Keratinocyte (primary cell): Measurements from ENCODE around the gene PLEKHA8. TPM values are rescaled to one million over a fixed set of nuclear protein-coding genes. Genes with fewer than 3 reads are reported as not detected.

Experiments used
- DNase-seq: peaks from one replicate; pipeline ENCODE4 v3.0.0-alpha.2; 2011; ENCODE audit warnings: low read depth, missing footprints, low spot score
- FAIRE-seq: peaks from 2 replicates; lab custom pipeline; 2011; peaks lifted over from hg19 to GRCh38; lab: Jason Lieb, UNC
- H2AFZ ChIP-seq: 2 replicates; pipeline ENCODE4 v1.6.0; 2012; ENCODE audit warnings: low read length, control low read depth, inconsistent platforms; ENCODE audit not compliant: control insufficient read depth
- H3K27ac ChIP-seq: 2 replicates; pipeline ENCODE4 v1.5.1; 2011; ENCODE audit warnings: low read length; ENCODE audit not compliant: control insufficient read depth, insufficient read depth
- H3K27me3 ChIP-seq: 3 replicates; pipeline ENCODE4 v1.6.0; 2011; ENCODE audit warnings: low read length; ENCODE audit not compliant: control insufficient read depth, insufficient read depth; ENCODE audit errors: extremely low read depth
- H3K36me3 ChIP-seq, 2 experiments: 2 replicates in 1 of 2; 3 replicates in 1 of 2; pipeline ENCODE4 v1.5.1; 2011; ENCODE audit warnings: low read length in 2 of 2, mild to moderate bottlenecking in 1 of 2; ENCODE audit not compliant: control insufficient read depth in 2 of 2, insufficient read depth in 2 of 2; ENCODE audit errors: extremely low read depth in 1 of 2
- H3K4me1 ChIP-seq: 3 replicates; pipeline ENCODE4 v1.5.1; 2011; ENCODE audit warnings: low read length; ENCODE audit not compliant: control insufficient read depth, insufficient read depth; ENCODE audit errors: extremely low read depth
- H3K4me2 ChIP-seq: 3 replicates; pipeline ENCODE4 v1.6.0; 2011; ENCODE audit warnings: low read depth, low read length; ENCODE audit not compliant: control insufficient read depth, insufficient read depth; ENCODE audit errors: extremely low read depth
- H3K4me3 ChIP-seq, 3 experiments: fragments of 200-600 bp in 1 of 3; sonication (generic) in 1 of 3; 2 replicates in 2 of 3; 3 replicates in 1 of 3; pipeline ENCODE4 v1.5.1; 2011 to 2016; ENCODE audit warnings: low read length in 3 of 3, mild to moderate bottlenecking in 3 of 3, control low read depth in 2 of 3, inconsistent platforms in 1 of 3, low read depth in 1 of 3, mixed read lengths in 1 of 3, mixed run types in 1 of 3, moderate library complexity in 1 of 3; ENCODE audit not compliant: control insufficient read depth in 2 of 3, insufficient read depth in 2 of 3; ENCODE audit errors: extremely low read depth in 1 of 3
- H3K79me2 ChIP-seq: 2 replicates; pipeline ENCODE4 v1.6.0; 2012; ENCODE audit warnings: low read length; ENCODE audit not compliant: control insufficient read depth, insufficient read depth
- H3K9ac ChIP-seq: 3 replicates; pipeline ENCODE4 v1.6.0; 2011; ENCODE audit warnings: low read length; ENCODE audit not compliant: control insufficient read depth, insufficient read depth; ENCODE audit errors: extremely low read depth
- H3K9me1 ChIP-seq: 3 replicates; pipeline ENCODE4 v1.6.0; 2011; ENCODE audit warnings: low read length; ENCODE audit not compliant: control insufficient read depth, insufficient read depth; ENCODE audit errors: extremely low read depth
- H3K9me3 ChIP-seq: 2 replicates; pipeline ENCODE4 v1.5.1; 2012; ENCODE audit warnings: low read depth, low read length; ENCODE audit not compliant: control insufficient read depth
- H4K20me1 ChIP-seq: 3 replicates; pipeline ENCODE4 v1.6.0; 2011; ENCODE audit warnings: low read length; ENCODE audit not compliant: control insufficient read depth, insufficient read depth; ENCODE audit errors: extremely low read depth
- EZH2 ChIP-seq: IDR thresholded peaks from one replicate; pipeline ENCODE4 v1.6.1; 2012; ENCODE audit warnings: inconsistent platforms, mild to moderate bottlenecking, low read length, moderate library complexity
- dilution Hi-C: fragments of 300-500 bp; cut with MboI; formaldehyde crosslinking; loops from one replicate; pipeline ENCODE4 v1.7.0; 2020; ENCODE audit warnings: low sequenced_read_pairs; ENCODE audit not compliant: extremely low pct_ligation_motif_present
- polyA plus RNA-seq, 5 experiments: library from polyadenylated mRNA; depleted of rRNA in 3 of 5; stranded (reverse) in 3 of 5; stranded (forward) in 1 of 5; unstranded in 1 of 5; fragments of >200 nt; gene quantifications; 1 replicate in 1 of 5; 2 replicates in 3 of 5; 3 replicates in 1 of 5; pipeline versions ENCODE4 v1.2.1 to v1.2.3, GENCODE V29; 2011 to 2012; ENCODE audit warnings: missing spikeins in 2 of 5, low read depth in 1 of 5, low replicate concordance in 1 of 5
- TF ChIP-seq, protein P1 (sequence below), 3 experiments: IDR thresholded peaks in 1 of 3; conservative IDR thresholded peaks in 1 of 3; optimal IDR thresholded peaks in 1 of 3; 2 replicates in 2 of 3; 3 replicates in 1 of 3; pipeline versions ENCODE3 to v1.5.1; 2011; ENCODE audit warnings: low read length in 3 of 3, mild to moderate bottlenecking in 3 of 3, moderate library complexity in 2 of 3, control low read depth in 1 of 3, inconsistent platforms in 1 of 3; ENCODE audit not compliant: insufficient read depth in 2 of 3; ENCODE audit errors: extremely low read depth in 1 of 3

PLEKHA8 gene
- polyA plus RNA-seq, 1 donor (not counting 4 experiments of a cell fraction or from before 2014, with no cell fraction given): 9.6 TPM

DNA sequence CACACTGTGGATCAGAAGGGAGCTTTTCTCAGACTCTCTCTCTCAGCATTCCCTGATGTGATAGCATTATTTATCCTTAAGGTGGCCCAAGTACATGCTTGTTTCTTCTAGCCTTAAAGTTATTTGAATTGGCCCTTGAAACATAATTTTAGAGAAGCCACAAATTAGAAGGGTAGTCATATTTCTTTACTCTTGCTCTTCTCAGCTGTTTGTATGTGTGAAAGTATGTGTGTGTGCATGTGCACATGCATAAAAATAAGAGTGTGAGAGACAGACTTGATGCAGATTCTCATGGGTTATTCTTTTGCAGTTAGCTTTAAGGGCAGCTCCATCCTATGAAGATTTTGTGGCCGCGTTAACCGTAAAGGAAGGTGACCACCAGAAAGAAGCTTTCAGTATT lies 50.1 kb downstream of the PLEKHA8 start:
- dilution Hi-C loops: no loop called here
- H3K9me3 ChIP-seq: no peaks in the 10 kb centered on the region
- no peak for TF ChIP-seq EZH2
- TF ChIP-seq, protein P1, sequence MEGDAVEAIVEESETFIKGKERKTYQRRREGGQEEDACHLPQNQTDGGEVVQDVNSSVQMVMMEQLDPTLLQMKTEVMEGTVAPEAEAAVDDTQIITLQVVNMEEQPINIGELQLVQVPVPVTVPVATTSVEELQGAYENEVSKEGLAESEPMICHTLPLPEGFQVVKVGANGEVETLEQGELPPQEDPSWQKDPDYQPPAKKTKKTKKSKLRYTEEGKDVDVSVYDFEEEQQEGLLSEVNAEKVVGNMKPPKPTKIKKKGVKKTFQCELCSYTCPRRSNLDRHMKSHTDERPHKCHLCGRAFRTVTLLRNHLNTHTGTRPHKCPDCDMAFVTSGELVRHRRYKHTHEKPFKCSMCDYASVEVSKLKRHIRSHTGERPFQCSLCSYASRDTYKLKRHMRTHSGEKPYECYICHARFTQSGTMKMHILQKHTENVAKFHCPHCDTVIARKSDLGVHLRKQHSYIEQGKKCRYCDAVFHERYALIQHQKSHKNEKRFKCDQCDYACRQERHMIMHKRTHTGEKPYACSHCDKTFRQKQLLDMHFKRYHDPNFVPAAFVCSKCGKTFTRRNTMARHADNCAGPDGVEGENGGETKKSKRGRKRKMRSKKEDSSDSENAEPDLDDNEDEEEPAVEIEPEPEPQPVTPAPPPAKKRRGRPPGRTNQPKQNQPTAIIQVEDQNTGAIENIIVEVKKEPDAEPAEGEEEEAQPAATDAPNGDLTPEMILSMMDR (optimal IDR thresholded peaks at IDR 0.05 in 1 of 3, IDR thresholded peaks at IDR 0.05 in 1 of 3, conservative IDR thresholded peaks at IDR 0.05 in 1 of 3; ENCODE audit: extremely low read depth in 1 of 3, insufficient read depth in 2 of 3, low read length in 3 of 3): no peak
- H3K36me3 ChIP-seq: peaks cover 3 to 4% of the 10 kb centered on the region in 2 experiments
- FAIRE-seq (no peak), DNase-seq (no peak)
- H3K9ac ChIP-seq: no peak overlapping the region
- no peak overlapping the region for H2AFZ ChIP-seq
- H3K27me3 ChIP-seq: no peaks in the 10 kb centered on the region
- H3K4me3 ChIP-seq: no peak overlapping the region
- no peaks in the 10 kb centered on the region for H4K20me1 ChIP-seq
- H3K4me1 ChIP-seq: no peaks in the 10 kb centered on the region
- no peaks in the 10 kb centered on the region for H3K79me2 ChIP-seq
- H3K27ac ChIP-seq: no peak overlapping the region
- no peak overlapping the region for H3K4me2 ChIP-seq
- no peaks in the 10 kb centered on the region for H3K9me1 ChIP-seq

- Histone ChIP-seq H3K4me3 (no peak overlapping the region), H3K9ac (no peak overlapping the region), H3K27me3 (no peaks in the 10 kb centered on the region), H3K4me2 (no peak overlapping the region), H3K27ac (no peak overlapping the region), H3K79me2 (no peaks in the 10 kb centered on the region), H3K9me1 (no peaks in the 10 kb centered on the region), H3K36me3 (peaks cover 3 to 4% of the 10 kb centered on the region in 2 experiments), H4K20me1 (no peaks in the 10 kb centered on the region), H3K4me1 (no peaks in the 10 kb centered on the region), H3K9me3 (no peaks in the 10 kb centered on the region), H2AFZ (no peak overlapping the region)
- DNase-seq: no peak
- TF ChIP-seq, protein P1 (optimal IDR thresholded peaks at IDR 0.05 in 1 of 3, IDR thresholded peaks at IDR 0.05 in 1 of 3, conservative IDR thresholded peaks at IDR 0.05 in 1 of 3; ENCODE audit: extremely low read depth in 1 of 3, insufficient read depth in 2 of 3, low read length in 3 of 3): no peak
- dilution Hi-C loops: no loop called here
- no peak for FAIRE-seq
Measured at GRCh38 chr7:30079880-30080279, 51.7 kb downstream of the PLEKHA8 start.
